Measurements from ENCODE around the gene SHISA7. TPM values are rescaled to one million over a fixed set of nuclear protein-coding genes. Genes with fewer than 3 reads are reported as not detected.
"Not testable (repeated sequence)": the region's sequence is repeated elsewhere in the genome, so short reads cannot be mapped to it uniquely, and the experiment has no call there.

The SHISA7 gene
- polyA plus RNA-seq, 1 donor from 2014 or later = not detected

- not testable (repeated sequence) for H3K9me3 Mint-ChIP-seq, H3K36me3 Mint-ChIP-seq, H3K27me3 Mint-ChIP-seq
- H3K4me3 Mint-ChIP-seq = peak overlapping the region in 2 of 4 donors; percentile 76 to 78
- peak overlapping the region in 2 of 3 donors; percentile 93 to 99 for H3K27ac Mint-ChIP-seq
- H3K4me1 Mint-ChIP-seq = peaks cover 14 to 22% (median 18%) of the 10 kb centered on the region in 3 donors
Observed at GRCh38 chr19:55409179-55409578, 33.9 kb downstream of the SHISA7 start.

GRCh38 chr19:55408533-55408872, 34.6 kb downstream of the SHISA7 start:
- Mint-ChIP-seq H3K27ac (peak overlapping the region; percentile 93 to 99 (median 98)), H3K4me1 (peaks cover 14 to 22% (median 18%) of the 10 kb centered on the region in 3 donors), H3K27me3 (no peaks in the 10 kb centered on the region), H3K4me3 (peak overlapping the region; percentile 87 to 97 (median 94)), H3K36me3 (peaks cover 3% of the 10 kb centered on the region), H3K9me3 (peaks cover 2 to 9% (median 6%) of the 10 kb centered on the region in 3 donors)

- Mint-ChIP-seq H3K27me3 (no peaks in the 10 kb centered on the region), H3K4me3 (peak overlapping the region; percentile 87 to 97 (median 94)), H3K27ac (peak overlapping the region; percentile 93 to 99 (median 98)), H3K36me3 (peaks cover 7% of the 10 kb centered on the region), H3K9me3 (peaks cover 2 to 9% (median 6%) of the 10 kb centered on the region in 3 donors), H3K4me1 (peaks cover 14 to 25% (median 18%) of the 10 kb centered on the region in 3 donors)
Observed at GRCh38 chr19:55407800-55408532, 35.1 kb downstream of the SHISA7 start.

GRCh38 chr19:55407550-55407799, 35.6 kb downstream of the SHISA7 start, which contains the start of gene UBE2S:
TSS of gene UBE2S (minus strand) at chr19:55407788. CDS start at chr19:55407589, 199 bp downstream.
- Mint-ChIP-seq H3K4me1 (peaks cover 14 to 25% (median 18%) of the 10 kb centered on the region in 3 donors), H3K4me3 (peak within 1 kb of the TSS; percentile 87 to 97 (median 94)), H3K27ac (peak within 1 kb of the TSS; percentile 93 to 99 (median 98))
- not testable (repeated sequence) for H3K9me3 Mint-ChIP-seq, H3K27me3 Mint-ChIP-seq, H3K36me3 Mint-ChIP-seq

GRCh38 chr19:55406826-55407549, 36.1 kb downstream of the SHISA7 start:
- Mint-ChIP-seq H3K4me3 (peak overlapping the region; percentile 87 to 97 (median 94)), H3K4me1 (peaks cover 14 to 25% (median 18%) of the 10 kb centered on the region in 3 donors), H3K27ac (peak overlapping the region; percentile 76 to 98 (median 93)), H3K36me3 (peaks cover 8% of the 10 kb centered on the region), H3K9me3 (peaks cover 2 to 9% (median 6%) of the 10 kb centered on the region in 3 donors), H3K27me3 (no peaks in the 10 kb centered on the region)

- Mint-ChIP-seq H3K4me3 (peak overlapping the region; percentile 87 to 97 (median 92)), H3K27me3 (no peaks in the 10 kb centered on the region), H3K36me3 (peaks cover 8% of the 10 kb centered on the region), H3K9me3 (peaks cover 2 to 9% (median 5%) of the 10 kb centered on the region in 3 donors), H3K27ac (peak overlapping the region in 2 of 3 donors; percentile 76 to 93), H3K4me1 (peaks cover 14 to 25% (median 18%) of the 10 kb centered on the region in 3 donors)
Observed at GRCh38 chr19:55406091-55406825, 36.8 kb downstream of the SHISA7 start.

- H3K4me1 Mint-ChIP-seq = peaks cover 14 to 25% (median 18%) of the 10 kb centered on the region in 3 donors
- peaks cover 8% of the 10 kb centered on the region for H3K36me3 Mint-ChIP-seq
- peak overlapping the region in 1 of 3 donors; percentile 93 for H3K27ac Mint-ChIP-seq
- no peaks in the 10 kb centered on the region for H3K27me3 Mint-ChIP-seq
- peak overlapping the region in 3 of 4 donors; percentile 46 to 87 (median 63) for H3K4me3 Mint-ChIP-seq
- peaks cover 2 to 8% (median 2%) of the 10 kb centered on the region in 3 donors for H3K9me3 Mint-ChIP-seq
Observed at GRCh38 chr19:55405638-55406037, 37.5 kb downstream of the SHISA7 start.

GRCh38 chr19:55402509-55402908, 40.6 kb downstream of the SHISA7 start:
- Mint-ChIP-seq H3K27me3 (no peaks in the 10 kb centered on the region), H3K4me3 (no peak overlapping the region), H3K4me1 (peaks cover 14 to 21% (median 18%) of the 10 kb centered on the region in 3 donors), H3K9me3 (no peaks in the 10 kb centered on the region), H3K27ac (peak overlapping the region in 1 of 3 donors; percentile 67), H3K36me3 (peaks cover 8% of the 10 kb centered on the region)

GRCh38 chr19:55401390-55401789, 41.7 kb downstream of the SHISA7 start:
- peaks cover 10 to 16% (median 13%) of the 10 kb centered on the region in 3 donors for H3K4me1 Mint-ChIP-seq
- not testable (repeated sequence) for H3K27me3 Mint-ChIP-seq, H3K36me3 Mint-ChIP-seq, H3K9me3 Mint-ChIP-seq, H3K4me3 Mint-ChIP-seq, H3K27ac Mint-ChIP-seq

GRCh38 chr19:55400281-55401087, 42.6 kb downstream of the SHISA7 start:
- H3K36me3 Mint-ChIP-seq = peaks cover 6% of the 10 kb centered on the region
- peaks cover 5 to 7% (median 6%) of the 10 kb centered on the region in 3 donors for H3K4me1 Mint-ChIP-seq
- H3K4me3 Mint-ChIP-seq = no peak overlapping the region
- H3K27ac Mint-ChIP-seq = no peak overlapping the region
- no peaks in the 10 kb centered on the region for H3K27me3 Mint-ChIP-seq
- no peaks in the 10 kb centered on the region for H3K9me3 Mint-ChIP-seq

GRCh38 chr19:55398200-55398925, 44.7 kb downstream of the SHISA7 start:
- Mint-ChIP-seq H3K4me1 (peaks cover 5 to 7% (median 6%) of the 10 kb centered on the region in 3 donors), H3K27ac (peak overlapping the region in 1 of 3 donors; percentile 74), H3K36me3 (peaks cover 5% of the 10 kb centered on the region), H3K27me3 (no peaks in the 10 kb centered on the region), H3K4me3 (peak overlapping the region in 1 of 4 donors; percentile 46), H3K9me3 (no peaks in the 10 kb centered on the region)

GRCh38 chr19:55392820-55393761, 50.0 kb downstream of the SHISA7 start:
- peaks cover 7 to 24% (median 10%) of the 10 kb centered on the region in 3 donors for H3K4me1 Mint-ChIP-seq
- H3K9me3 Mint-ChIP-seq = no peaks in the 10 kb centered on the region
- H3K4me3 Mint-ChIP-seq = no peak overlapping the region
- peaks cover 2% of the 10 kb centered on the region for H3K36me3 Mint-ChIP-seq
- peak overlapping the region in 1 of 3 donors; percentile 60 for H3K27ac Mint-ChIP-seq
- H3K27me3 Mint-ChIP-seq = no peaks in the 10 kb centered on the region
